ENCODE data around the gene THBS2. TPM values are rescaled to one million over a fixed set of nuclear protein-coding genes. Genes with fewer than 3 reads are reported as not detected.

THBS2 gene
- total RNA-seq, 2 experiments from 2014 or later, result not detected

DNA sequence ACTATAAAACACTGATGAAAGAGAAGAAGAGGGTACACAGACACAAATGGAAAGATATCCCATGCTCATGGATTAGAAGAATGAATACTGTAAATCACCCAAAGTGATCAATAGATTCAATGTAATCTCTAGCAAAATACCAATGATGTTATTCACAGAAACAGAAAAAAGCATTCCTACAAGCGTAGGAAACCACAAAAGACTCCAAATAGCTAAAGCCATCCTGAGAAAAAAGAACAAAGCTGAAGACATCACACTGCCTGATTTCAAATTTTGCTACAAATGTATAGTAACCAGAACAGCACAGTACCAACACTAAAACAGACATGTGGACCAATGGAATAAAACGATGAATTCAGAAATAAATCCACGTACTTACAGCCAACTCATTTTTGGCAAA is 43.0 kb downstream of the THBS2 start:
- Histone ChIP-seq H2AFZ (ENCODE audit: low read length) (no peak overlapping the region), H3K4me1 (ENCODE audit: insufficient read depth, low read length, poor library complexity, severe bottlenecking) (no peaks in the 10 kb centered on the region), H3K79me2 (ENCODE audit: insufficient read depth, low read depth, low read length) (no peaks in the 10 kb centered on the region), H3K4me2 (ENCODE audit: low read length) (no peak overlapping the region), H4K20me1 (ENCODE audit: insufficient read depth, low read length) (no peaks in the 10 kb centered on the region), H3K27ac (ENCODE audit: low read depth, low read length, poor library complexity, severe bottlenecking) (no peak overlapping the region), H3K9me3 (ENCODE audit: low read length) (peaks cover 5% of the 10 kb centered on the region; the same call in 1 of the 2 replicates), H3K9me2 (ENCODE audit: insufficient read depth, low read length) (no peaks in the 10 kb centered on the region), H3K4me3 (ENCODE audit: low read depth, low read length, poor library complexity, severe bottlenecking) (no peak overlapping the region), H3K36me3 (ENCODE audit: insufficient read depth, low read length) (no peaks in the 10 kb centered on the region)
- intact Hi-C loops (cut with micrococcal nuclease; ENCODE audit: unreplicated experiment), result no loop called here
- no peak for TF ChIP-seq EZH2phosphoT487 (IDR thresholded peaks at IDR 0.05; ENCODE audit: borderline replicate concordance, low read depth, low read length)
- TF ChIP-seq, protein P1, sequence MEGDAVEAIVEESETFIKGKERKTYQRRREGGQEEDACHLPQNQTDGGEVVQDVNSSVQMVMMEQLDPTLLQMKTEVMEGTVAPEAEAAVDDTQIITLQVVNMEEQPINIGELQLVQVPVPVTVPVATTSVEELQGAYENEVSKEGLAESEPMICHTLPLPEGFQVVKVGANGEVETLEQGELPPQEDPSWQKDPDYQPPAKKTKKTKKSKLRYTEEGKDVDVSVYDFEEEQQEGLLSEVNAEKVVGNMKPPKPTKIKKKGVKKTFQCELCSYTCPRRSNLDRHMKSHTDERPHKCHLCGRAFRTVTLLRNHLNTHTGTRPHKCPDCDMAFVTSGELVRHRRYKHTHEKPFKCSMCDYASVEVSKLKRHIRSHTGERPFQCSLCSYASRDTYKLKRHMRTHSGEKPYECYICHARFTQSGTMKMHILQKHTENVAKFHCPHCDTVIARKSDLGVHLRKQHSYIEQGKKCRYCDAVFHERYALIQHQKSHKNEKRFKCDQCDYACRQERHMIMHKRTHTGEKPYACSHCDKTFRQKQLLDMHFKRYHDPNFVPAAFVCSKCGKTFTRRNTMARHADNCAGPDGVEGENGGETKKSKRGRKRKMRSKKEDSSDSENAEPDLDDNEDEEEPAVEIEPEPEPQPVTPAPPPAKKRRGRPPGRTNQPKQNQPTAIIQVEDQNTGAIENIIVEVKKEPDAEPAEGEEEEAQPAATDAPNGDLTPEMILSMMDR (conservative IDR thresholded peaks at IDR 0.05; ENCODE audit: low read length), result no peak
- DNase-seq (ENCODE audit: low spot score), result no peak
- CTCF ChIA-PET (ENCODE audit: unreplicated experiment), result no interaction called here
- POLR2A ChIA-PET, result no interaction called here
- BruUV-seq (replicated peaks), result no TSS peak

- POLR2A ChIA-PET, result no interaction called here
- TF ChIP-seq, protein P1 (conservative IDR thresholded peaks at IDR 0.05; ENCODE audit: low read length), result no peak
- TF ChIP-seq EZH2phosphoT487 (IDR thresholded peaks at IDR 0.05; ENCODE audit: borderline replicate concordance, low read depth, low read length), result no peak
- Histone ChIP-seq H3K4me3 (ENCODE audit: low read depth, low read length, poor library complexity, severe bottlenecking) (no peak overlapping the region), H2AFZ (ENCODE audit: low read length) (no peak overlapping the region), H3K4me1 (ENCODE audit: insufficient read depth, low read length, poor library complexity, severe bottlenecking) (no peaks in the 10 kb centered on the region), H4K20me1 (ENCODE audit: insufficient read depth, low read length) (no peaks in the 10 kb centered on the region), H3K9me3 (ENCODE audit: low read length) (peaks cover 5% of the 10 kb centered on the region; the same call in 1 of the 2 replicates), H3K4me2 (ENCODE audit: low read length) (no peak overlapping the region), H3K27ac (ENCODE audit: low read depth, low read length, poor library complexity, severe bottlenecking) (no peak overlapping the region), H3K36me3 (ENCODE audit: insufficient read depth, low read length) (no peaks in the 10 kb centered on the region), H3K9me2 (ENCODE audit: insufficient read depth, low read length) (no peaks in the 10 kb centered on the region), H3K79me2 (ENCODE audit: insufficient read depth, low read depth, low read length) (no peaks in the 10 kb centered on the region)
- BruUV-seq (replicated peaks), result no TSS peak
- CTCF ChIA-PET (ENCODE audit: unreplicated experiment), result no interaction called here
- intact Hi-C loops (cut with micrococcal nuclease; ENCODE audit: unreplicated experiment), result no loop called here
- no peak for DNase-seq (ENCODE audit: low spot score)
Measured at GRCh38 chr6:169208011-169208410, 45.6 kb downstream of the THBS2 start.

DNA sequence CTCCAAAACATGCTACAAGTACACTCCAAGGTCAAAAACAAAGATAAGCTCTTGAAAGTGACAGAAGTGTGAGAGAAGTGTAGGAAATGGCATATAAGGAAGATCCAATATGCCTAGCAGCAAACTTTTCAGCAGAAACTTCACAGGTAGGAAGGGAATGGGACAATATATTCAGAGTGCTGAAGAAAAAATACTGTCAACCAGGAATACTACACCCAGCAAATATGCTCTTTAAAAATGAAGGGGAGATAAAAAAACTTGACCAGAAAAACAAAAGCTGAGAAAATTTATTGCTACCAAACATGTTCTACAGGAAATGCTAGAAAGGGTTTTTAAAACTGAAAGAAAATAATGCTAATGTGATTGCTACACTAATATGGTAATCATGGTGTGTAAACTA is 46.2 kb downstream of the THBS2 start:
- no TSS peak for BruUV-seq (replicated peaks)
- DNase-seq (ENCODE audit: low spot score), result no peak
- H3K27ac ChIP-seq (ENCODE audit: low read depth, low read length, poor library complexity, severe bottlenecking), result no peak overlapping the region
- no peaks in the 10 kb centered on the region for H3K36me3 ChIP-seq (ENCODE audit: insufficient read depth, low read length)
- H3K4me2 ChIP-seq (ENCODE audit: low read length), result no peak overlapping the region
- H3K9me3 ChIP-seq (ENCODE audit: low read length), result peaks cover 5% of the 10 kb centered on the region; the same call in 1 of the 2 replicates
- no peak overlapping the region for H3K4me3 ChIP-seq (ENCODE audit: low read depth, low read length, poor library complexity, severe bottlenecking)
- TF ChIP-seq, protein P1 (conservative IDR thresholded peaks at IDR 0.05; ENCODE audit: low read length), result no peak
- no peak for TF ChIP-seq EZH2phosphoT487 (IDR thresholded peaks at IDR 0.05; ENCODE audit: borderline replicate concordance, low read depth, low read length)
- no peaks in the 10 kb centered on the region for H4K20me1 ChIP-seq (ENCODE audit: insufficient read depth, low read length)
- intact Hi-C loops (cut with micrococcal nuclease; ENCODE audit: unreplicated experiment), result no loop called here
- no peaks in the 10 kb centered on the region for H3K9me2 ChIP-seq (ENCODE audit: insufficient read depth, low read length)
- ChIA-PET POLR2A (no interaction called here), CTCF (ENCODE audit: unreplicated experiment) (no interaction called here)
- no peak overlapping the region for H2AFZ ChIP-seq (ENCODE audit: low read length)
- no peaks in the 10 kb centered on the region for H3K79me2 ChIP-seq (ENCODE audit: insufficient read depth, low read depth, low read length)
- H3K4me1 ChIP-seq (ENCODE audit: insufficient read depth, low read length, poor library complexity, severe bottlenecking), result no peaks in the 10 kb centered on the region

Measured in OCI-LY7 (cell line).